HG03064 (cell line): Measurements from ENCODE around the gene OTUD7B.
"Not testable (repeated sequence)": the region's sequence is repeated elsewhere in the genome, so short reads cannot be mapped to it uniquely, and the experiment has no call there.

Experiments
- ATAC-seq: cut with Tn5 transposase; IDR thresholded peaks from one replicate; pipeline ENCODE4 v1.9.1; 2021; ENCODE audit warnings: low read depth; ENCODE audit not compliant: unreplicated experiment

Gene OTUD7B

GRCh38 chr1:149962039-149962647 lies 48.4 kb downstream of the OTUD7B start:
- no peak for ATAC-seq

GRCh38 chr1:149957548-149957947 lies 53.0 kb downstream of the OTUD7B start:
- not testable (repeated sequence) for ATAC-seq

- no peak for ATAC-seq
Observed at GRCh38 chr1:149949911-149950310, 60.6 kb downstream of the OTUD7B start.

- no peak for ATAC-seq
Observed at GRCh38 chr1:149945206-149945605, 65.3 kb downstream of the OTUD7B start.

- ATAC-seq = no peak
Observed at GRCh38 chr1:149942885-149943284, 67.6 kb downstream of the OTUD7B start.

GRCh38 chr1:149942207-149942606 lies 68.3 kb downstream of the OTUD7B start:
- no peak for ATAC-seq

GRCh38 chr1:149940427-149940826 lies 70.1 kb downstream of the OTUD7B start:
- ATAC-seq = no peak

GRCh38 chr1:149938668-149939003 lies 71.9 kb downstream of the OTUD7B start:
- ATAC-seq = not testable (repeated sequence)

GRCh38 chr1:149937759-149938158 lies 72.8 kb downstream of the OTUD7B start:
- no peak for ATAC-seq

GRCh38 chr1:149936992-149937705 lies 73.4 kb downstream of the OTUD7B start:
- ATAC-seq = no peak

- no peak for ATAC-seq
Observed at GRCh38 chr1:149936170-149936991, 74.1 kb downstream of the OTUD7B start, which contains the start of gene MTMR11. MTMR11 (minus strand) TSS chr1:149936879; CDS start chr1:149936647, 232 bp downstream.

- no peak for ATAC-seq
Observed at GRCh38 chr1:149934356-149934755, 76.2 kb downstream of the OTUD7B start.

GRCh38 chr1:149933208-149933607 lies 77.3 kb downstream of the OTUD7B start:
- ATAC-seq = no peak

- no peak for ATAC-seq
Observed at GRCh38 chr1:149932474-149932873, 78.1 kb downstream of the OTUD7B start.

- no peak for ATAC-seq
Observed at GRCh38 chr1:149931212-149931790, 79.2 kb downstream of the OTUD7B start.

- ATAC-seq = no peak
Observed at GRCh38 chr1:149929856-149930255, 80.7 kb downstream of the OTUD7B start.

- no peak for ATAC-seq
Observed at GRCh38 chr1:149928401-149928724, 82.2 kb downstream of the OTUD7B start.

- peak; percentile 94 for ATAC-seq
Observed at GRCh38 chr1:149927563-149928400, 82.7 kb downstream of the OTUD7B start, which contains the start of gene SF3B4. SF3B4 (minus strand) TSS chr1:149927803; CDS start chr1:149927759, 44 bp downstream.

GRCh38 chr1:149927056-149927562 lies 83.4 kb downstream of the OTUD7B start:
- no peak for ATAC-seq

- ATAC-seq = no peak
Observed at GRCh38 chr1:149926296-149926695, 84.2 kb downstream of the OTUD7B start.
